Ascending aorta (tissue), 2 donors: ENCODE results near the gene NOP53. TPM values are rescaled to one million over a fixed set of nuclear protein-coding genes. Genes with fewer than 3 reads are reported as not detected.

ENCODE experiments used
- DNase-seq, 2 donors: peaks; one replicate each; pipeline ENCODE4 v3.0.0-alpha.2; 2019; ENCODE audit warnings: low spot score in 2 of 2
- H3K27ac ChIP-seq, 2 donors: fragments of 200-600 bp; sonication (generic); one replicate each; pipeline ENCODE4 v1.5.1; 2016 to 2017; ENCODE audit warnings: mild to moderate bottlenecking in 1 of 2
- H3K27me3 ChIP-seq: fragments of 200-600 bp; sonication (generic); one replicate; pipeline ENCODE4 v1.5.1; 2017
- H3K36me3 ChIP-seq, 2 donors: fragments of 200-600 bp; sonication (generic); one replicate each; pipeline ENCODE4 v1.5.1; 2016
- H3K4me1 ChIP-seq, 2 donors: fragments of 200-600 bp; sonication (generic); one replicate each; pipeline ENCODE4 v1.5.1; 2016 to 2017; ENCODE audit warnings: mild to moderate bottlenecking in 1 of 2
- H3K4me3 ChIP-seq, 2 donors: fragments of 200-600 bp; sonication (generic); one replicate each; pipeline ENCODE4 v1.5.1; 2016 to 2017; ENCODE audit warnings: mild to moderate bottlenecking in 1 of 2
- H3K9me3 ChIP-seq, 2 donors: fragments of 200-600 bp; sonication (generic); one replicate each; pipeline ENCODE4 v1.5.1; 2016
- intact Hi-C: fragments of 100-400 bp; cut with DNase I; formaldehyde crosslinking; loops from one replicate; pipeline ENCODE4 v1.15.1; 2023
- total RNA-seq: library from RNA; depleted of rRNA; stranded (reverse); fragments of >200 nt; gene quantifications from one replicate; pipeline ENCODE4 v1.1.0, GENCODE V29; 2016
- TF ChIP-seq, protein P1 (sequence below), 3 experiments: fragments of 200-600 bp in 2 of 3; fragments of 450-650 bp in 1 of 3; sonication (generic) in 2 of 3; IDR thresholded peaks; one replicate each; pipeline ENCODE4 v1.5.1; 2016 to 2019; ENCODE audit warnings: antibody characterized with exemption in 3 of 3, mild to moderate bottlenecking in 1 of 3, moderate library complexity in 1 of 3

The NOP53 gene
- total RNA-seq, 1 donor from 2014 or later, result 385 TPM

DNA sequence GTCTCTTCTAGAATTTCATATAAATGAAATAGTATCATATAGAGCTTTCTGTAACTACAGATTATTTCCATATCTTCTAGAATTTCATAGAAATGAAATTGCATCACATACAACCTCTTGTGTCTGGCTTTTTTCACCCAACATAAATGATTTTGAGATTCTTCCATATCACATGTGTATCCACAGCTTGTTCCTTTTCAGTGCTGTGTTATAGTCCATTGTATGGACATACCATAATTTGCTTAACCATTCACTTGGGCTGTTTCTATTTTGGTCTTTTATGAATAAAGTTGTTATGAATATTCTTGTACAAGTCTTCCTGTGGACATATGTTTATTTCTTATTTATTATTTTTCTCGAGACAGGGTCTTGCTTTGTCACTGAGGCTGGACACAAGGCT is 47.3 kb downstream of the NOP53 start:
- H3K4me3 ChIP-seq, result no peak overlapping the region
- peaks cover 0 to 10% of the 10 kb centered on the region in 2 donors for H3K36me3 ChIP-seq
- no peaks in the 10 kb centered on the region for H3K27me3 ChIP-seq
- TF ChIP-seq, protein P1, sequence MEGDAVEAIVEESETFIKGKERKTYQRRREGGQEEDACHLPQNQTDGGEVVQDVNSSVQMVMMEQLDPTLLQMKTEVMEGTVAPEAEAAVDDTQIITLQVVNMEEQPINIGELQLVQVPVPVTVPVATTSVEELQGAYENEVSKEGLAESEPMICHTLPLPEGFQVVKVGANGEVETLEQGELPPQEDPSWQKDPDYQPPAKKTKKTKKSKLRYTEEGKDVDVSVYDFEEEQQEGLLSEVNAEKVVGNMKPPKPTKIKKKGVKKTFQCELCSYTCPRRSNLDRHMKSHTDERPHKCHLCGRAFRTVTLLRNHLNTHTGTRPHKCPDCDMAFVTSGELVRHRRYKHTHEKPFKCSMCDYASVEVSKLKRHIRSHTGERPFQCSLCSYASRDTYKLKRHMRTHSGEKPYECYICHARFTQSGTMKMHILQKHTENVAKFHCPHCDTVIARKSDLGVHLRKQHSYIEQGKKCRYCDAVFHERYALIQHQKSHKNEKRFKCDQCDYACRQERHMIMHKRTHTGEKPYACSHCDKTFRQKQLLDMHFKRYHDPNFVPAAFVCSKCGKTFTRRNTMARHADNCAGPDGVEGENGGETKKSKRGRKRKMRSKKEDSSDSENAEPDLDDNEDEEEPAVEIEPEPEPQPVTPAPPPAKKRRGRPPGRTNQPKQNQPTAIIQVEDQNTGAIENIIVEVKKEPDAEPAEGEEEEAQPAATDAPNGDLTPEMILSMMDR (IDR thresholded peaks at IDR 0.05), result no peak
- peaks cover 0 to 5% of the 10 kb centered on the region in 2 donors for H3K4me1 ChIP-seq
- H3K27ac ChIP-seq, result no peak overlapping the region
- DNase-seq, result no peak
- H3K9me3 ChIP-seq, result peaks cover 0 to 4% of the 10 kb centered on the region in 2 donors
- intact Hi-C loops, result no loop called here

DNA sequence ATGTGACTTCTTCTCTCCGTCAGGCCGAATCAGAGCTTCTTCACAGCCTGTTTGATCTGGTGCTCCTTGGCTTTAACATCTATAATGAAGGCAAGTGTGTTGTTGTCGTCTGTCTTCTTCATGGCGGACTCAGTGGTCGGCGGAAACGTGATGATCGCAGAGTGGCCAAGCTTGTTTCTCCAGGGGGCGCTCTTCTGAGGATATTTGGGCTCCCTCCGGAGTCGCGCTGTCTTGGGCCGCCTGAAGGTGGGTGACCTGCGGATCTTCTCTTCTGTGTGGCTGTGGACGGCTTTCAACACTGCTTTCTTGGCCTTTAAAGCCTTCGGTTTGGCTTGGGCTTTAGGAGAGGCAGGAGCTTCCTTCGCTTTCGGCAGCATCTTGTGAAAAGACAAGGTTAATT is 49.2 kb downstream of the NOP53 start:
- no peak for DNase-seq
- TF ChIP-seq, protein P1 (IDR thresholded peaks at IDR 0.05), result no peak
- H3K4me1 ChIP-seq, result no peaks in the 10 kb centered on the region
- H3K9me3 ChIP-seq, result peaks cover 0 to 4% of the 10 kb centered on the region in 2 donors
- H3K4me3 ChIP-seq, result no peak overlapping the region
- intact Hi-C loops, result no loop called here
- H3K27ac ChIP-seq, result no peak overlapping the region
- H3K36me3 ChIP-seq, result no peaks in the 10 kb centered on the region
- no peaks in the 10 kb centered on the region for H3K27me3 ChIP-seq

DNA sequence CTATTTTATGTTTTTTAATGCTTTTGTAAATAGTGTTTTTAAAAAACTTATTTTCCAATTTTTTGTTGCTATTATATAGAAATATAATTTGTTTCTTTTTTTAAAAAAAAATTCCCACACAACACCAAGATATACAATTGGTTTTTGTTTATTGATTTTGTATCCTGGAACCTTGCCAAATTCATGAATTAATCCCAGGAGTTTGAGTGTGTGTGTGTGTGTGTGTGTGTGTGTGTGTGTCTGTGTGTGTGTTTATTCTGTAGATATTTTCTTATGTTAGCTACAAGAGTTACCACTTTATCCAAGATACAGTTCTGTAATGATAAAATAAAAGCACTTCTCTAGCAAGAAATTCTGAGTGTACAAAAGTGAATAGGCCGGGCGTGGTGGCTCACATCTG is 51.4 kb downstream of the NOP53 start:
- no peaks in the 10 kb centered on the region for H3K4me1 ChIP-seq
- intact Hi-C loops, result no loop called here
- no peak for DNase-seq
- H3K36me3 ChIP-seq, result no peaks in the 10 kb centered on the region
- H3K4me3 ChIP-seq, result no peak overlapping the region
- H3K27me3 ChIP-seq, result no peaks in the 10 kb centered on the region
- H3K9me3 ChIP-seq, result peaks cover 0 to 4% of the 10 kb centered on the region in 2 donors
- TF ChIP-seq, protein P1 (IDR thresholded peaks at IDR 0.05), result no peak
- H3K27ac ChIP-seq, result no peak overlapping the region

DNA sequence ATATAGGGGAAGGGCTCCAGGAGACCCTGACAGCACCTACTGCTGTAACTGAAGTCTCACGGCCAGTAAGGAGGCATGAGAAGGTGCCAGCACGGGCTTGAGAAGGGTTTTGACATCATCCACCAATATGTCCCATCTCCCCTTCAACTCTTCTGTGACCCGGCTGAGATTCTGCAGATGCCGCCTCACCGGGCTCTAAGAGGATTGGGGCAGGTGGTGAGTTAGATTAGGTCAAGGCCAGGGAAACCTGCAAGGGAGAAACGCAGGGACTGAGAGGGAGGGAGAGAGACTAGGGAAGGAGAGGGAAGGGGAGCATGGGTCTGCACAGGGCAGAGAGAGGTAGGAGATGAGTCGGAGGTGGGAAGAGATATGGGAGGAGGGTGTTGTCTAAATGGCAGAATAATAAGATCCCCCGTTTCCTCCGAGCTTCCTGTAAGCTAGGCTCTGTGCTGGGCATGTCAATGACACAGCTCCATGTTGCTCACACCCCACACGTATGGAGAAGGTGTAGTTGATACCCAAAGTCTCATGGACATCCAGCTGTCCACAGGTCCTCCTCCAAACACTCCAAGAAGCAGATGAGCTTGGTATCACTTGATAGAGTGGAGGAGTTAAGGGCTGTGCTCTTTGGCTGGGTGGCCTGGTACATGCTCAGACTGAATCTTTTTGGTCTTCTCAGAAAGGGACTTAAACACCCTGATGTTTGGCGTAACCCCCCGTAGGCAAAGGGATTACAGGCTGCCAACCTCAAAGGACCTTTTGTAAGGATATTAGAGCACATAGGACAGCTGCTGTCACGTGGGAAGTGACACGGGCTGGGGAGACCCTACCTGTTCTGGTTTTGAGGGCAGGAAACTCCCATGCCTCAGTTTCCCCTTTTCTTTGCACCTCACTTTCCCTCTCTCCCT is 52.9 kb downstream of the NOP53 start:
- Histone ChIP-seq H3K9me3 (no peaks in the 10 kb centered on the region), H3K4me3 (no peak overlapping the region), H3K4me1 (no peaks in the 10 kb centered on the region), H3K27me3 (no peaks in the 10 kb centered on the region), H3K36me3 (no peaks in the 10 kb centered on the region), H3K27ac (no peak overlapping the region)
- DNase-seq, result no peak
- intact Hi-C loops, result no loop called here
- TF ChIP-seq, protein P1 (IDR thresholded peaks at IDR 0.05), result no peak

DNA sequence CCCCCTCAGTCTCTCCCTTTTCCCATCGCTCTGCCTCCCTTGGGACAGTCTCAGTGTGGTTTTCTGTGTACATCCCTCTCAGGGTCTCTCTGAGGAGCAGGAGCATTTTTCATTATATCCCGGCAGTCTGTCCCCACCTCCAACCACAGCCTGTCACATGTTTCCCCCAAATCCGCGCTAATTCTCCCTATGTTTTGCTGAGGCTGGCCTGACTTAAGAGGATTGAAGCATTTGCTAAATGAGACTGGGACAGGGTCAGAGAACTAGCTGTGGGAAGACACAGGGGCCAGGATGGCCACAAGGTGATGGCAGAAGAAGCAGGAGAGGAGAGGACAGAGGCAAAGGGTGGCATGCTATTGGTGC is 53.5 kb downstream of the NOP53 start:
- intact Hi-C loops, result no loop called here
- Histone ChIP-seq H3K9me3 (no peaks in the 10 kb centered on the region), H3K36me3 (no peaks in the 10 kb centered on the region), H3K4me3 (no peak overlapping the region), H3K27ac (no peak overlapping the region), H3K27me3 (no peaks in the 10 kb centered on the region), H3K4me1 (no peaks in the 10 kb centered on the region)
- DNase-seq, result no peak
- TF ChIP-seq, protein P1 (IDR thresholded peaks at IDR 0.05), result no peak
